ENCODE results near the gene PTGES. TPM values are rescaled to one million over a fixed set of nuclear protein-coding genes. Genes with fewer than 3 reads are reported as not detected.

Gene PTGES
- total RNA-seq, 1 donor from 2014 or later = 1.2 TPM

- H3K9me3 Mint-ChIP-seq = no peaks in the 10 kb centered on the region
Observed at GRCh38 chr9:129746092-129746777, 6.6 kb downstream of the PTGES start.

GRCh38 chr9:129745200-129745599, 7.6 kb downstream of the PTGES start:
- H3K9me3 Mint-ChIP-seq = no peaks in the 10 kb centered on the region
- H3K36me3 Mint-ChIP-seq (ENCODE audit: low read depth) = no peaks in the 10 kb centered on the region
- H3K4me1 Mint-ChIP-seq = no peaks in the 10 kb centered on the region
- H3K27ac Mint-ChIP-seq (ENCODE audit: unreplicated experiment) = no peak overlapping the region
- H3K4me3 Mint-ChIP-seq = no peak overlapping the region
- no peaks in the 10 kb centered on the region for H3K27me3 Mint-ChIP-seq (ENCODE audit: low read depth)
- no peak for TF ChIP-seq CTCF (conservative IDR thresholded peaks at IDR 0.05)
- no peak for DNase-seq (ENCODE audit: low read depth, low spot score)

More at GRCh38 chr9:129746092-129746777, 6.6 kb downstream of the PTGES start:
- Mint-ChIP-seq H3K27ac (ENCODE audit: unreplicated experiment) (no peak overlapping the region), H3K4me1 (no peaks in the 10 kb centered on the region), H3K27me3 (ENCODE audit: low read depth) (no peaks in the 10 kb centered on the region), H3K36me3 (ENCODE audit: low read depth) (no peaks in the 10 kb centered on the region), H3K4me3 (no peak overlapping the region)
- no peak for TF ChIP-seq CTCF (conservative IDR thresholded peaks at IDR 0.05)
- no peak for DNase-seq (ENCODE audit: low read depth, low spot score)

GRCh38 chr9:129740666-129741464, 12.0 kb downstream of the PTGES start:
- Mint-ChIP-seq H3K36me3 (ENCODE audit: low read depth) (no peaks in the 10 kb centered on the region), H3K4me3 (no peak overlapping the region), H3K27me3 (ENCODE audit: low read depth) (peaks cover 10% of the 10 kb centered on the region), H3K27ac (ENCODE audit: unreplicated experiment) (no peak overlapping the region), H3K4me1 (peaks cover 6% of the 10 kb centered on the region), H3K9me3 (no peaks in the 10 kb centered on the region)
- no peak for TF ChIP-seq CTCF (conservative IDR thresholded peaks at IDR 0.05)
- DNase-seq (ENCODE audit: low read depth, low spot score) = no peak

GRCh38 chr9:129740174-129740573, 12.7 kb downstream of the PTGES start:
- Mint-ChIP-seq H3K27me3 (ENCODE audit: low read depth) (peaks cover 10% of the 10 kb centered on the region), H3K27ac (ENCODE audit: unreplicated experiment) (no peak overlapping the region), H3K4me3 (no peak overlapping the region), H3K4me1 (peaks cover 6% of the 10 kb centered on the region), H3K9me3 (no peaks in the 10 kb centered on the region), H3K36me3 (ENCODE audit: low read depth) (no peaks in the 10 kb centered on the region)
- no peak for DNase-seq (ENCODE audit: low read depth, low spot score)
- no peak for TF ChIP-seq CTCF (conservative IDR thresholded peaks at IDR 0.05)

- TF ChIP-seq CTCF (conservative IDR thresholded peaks at IDR 0.05) = no peak
Observed at GRCh38 chr9:129739432-129739831, 13.4 kb downstream of the PTGES start.

More at GRCh38 chr9:129739432-129739831, 13.4 kb downstream of the PTGES start:
- H3K36me3 Mint-ChIP-seq (ENCODE audit: low read depth) = no peaks in the 10 kb centered on the region
- H3K27ac Mint-ChIP-seq (ENCODE audit: unreplicated experiment) = no peak overlapping the region
- no peak overlapping the region for H3K4me3 Mint-ChIP-seq
- peaks cover 10% of the 10 kb centered on the region for H3K27me3 Mint-ChIP-seq (ENCODE audit: low read depth)
- H3K9me3 Mint-ChIP-seq = no peaks in the 10 kb centered on the region
- H3K4me1 Mint-ChIP-seq = peaks cover 6% of the 10 kb centered on the region
- no peak for DNase-seq (ENCODE audit: low read depth, low spot score)

Measured in neural crest cell (in vitro differentiated cells).